ENCODE results near the gene DMTF1.
A peak's percentile ranks its signal among the peaks of the same experiment; 100 is the strongest.
"Not testable (repeated sequence)": the region's sequence is repeated elsewhere in the genome, so short reads cannot be mapped to it uniquely, and the experiment has no call there.

The DMTF1 gene

GRCh38 chr7:87152112-87152896, at the start of gene DMTF1:
Gene DMTF1 (plus strand): TSS chr7:87152453. CDS start chr7:87164942, 12,489 bp downstream.
- peak; percentile 59 for DNase-seq (ENCODE audit: low read depth)

DNA sequence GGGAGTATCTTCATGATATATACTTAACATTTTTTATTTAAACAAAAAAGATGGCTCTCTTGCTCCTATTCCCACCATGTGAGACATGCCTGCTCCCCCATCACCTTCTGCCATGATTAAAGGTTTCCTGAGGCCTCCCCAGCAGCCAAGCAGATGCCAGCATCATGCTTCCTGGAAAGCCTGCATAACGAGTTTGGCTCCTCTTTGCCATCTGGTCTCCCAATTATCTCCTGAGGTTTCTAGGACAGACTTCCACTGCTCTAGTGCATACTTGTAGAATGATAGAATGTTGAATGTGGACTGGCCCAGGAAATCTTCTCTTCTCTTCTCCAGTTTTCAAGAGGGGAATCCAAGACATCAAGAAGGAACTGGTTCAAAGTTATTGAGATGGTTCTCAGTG, 46.9 kb upstream of the DMTF1 start:
- no peak for DNase-seq (ENCODE audit: low read depth)

GRCh38 chr7:87106974-87107612, 45.2 kb upstream of the DMTF1 start:
- no peak for DNase-seq (ENCODE audit: low read depth)

DNA sequence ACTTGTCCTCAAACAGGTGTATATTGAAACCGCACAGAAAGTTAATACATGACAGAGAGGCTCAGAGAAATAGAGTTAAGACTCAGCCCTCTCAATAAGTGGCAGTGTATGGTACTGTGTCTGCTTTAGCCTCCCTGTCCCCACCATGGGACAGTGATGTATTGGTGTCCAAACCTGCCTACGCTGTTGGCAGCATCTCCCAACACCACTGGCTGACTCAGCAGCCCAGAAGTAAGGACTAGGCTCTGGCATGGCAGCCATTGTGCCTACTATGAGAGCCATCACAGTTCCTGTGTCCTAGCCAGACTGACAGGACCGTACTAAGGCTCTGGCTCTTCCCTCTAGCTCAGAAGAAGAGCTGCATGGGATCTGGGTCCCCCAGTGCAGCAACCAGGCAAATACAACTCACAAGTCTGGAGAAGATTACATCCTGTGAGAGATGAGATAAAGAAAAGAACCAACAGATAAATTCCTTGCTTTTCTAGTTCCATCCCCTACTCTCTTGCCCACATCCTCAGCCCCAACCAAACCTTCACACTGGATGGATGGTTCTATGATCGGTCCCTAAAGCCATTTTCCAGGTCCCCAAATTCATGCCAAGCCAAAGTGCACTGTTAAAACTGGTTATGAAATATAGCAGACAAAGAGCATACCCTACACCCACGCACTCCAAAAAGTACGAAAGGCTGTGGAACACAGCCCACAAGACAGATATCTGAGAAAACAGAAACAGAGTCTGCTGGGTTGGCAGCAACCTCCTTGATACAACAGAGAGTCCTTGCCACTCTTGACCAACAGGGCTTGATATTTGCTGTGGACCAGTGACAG, 44.1 kb upstream of the DMTF1 start:
- no peak for DNase-seq (ENCODE audit: low read depth)

GRCh38 chr7:87110778-87111177, 41.5 kb upstream of the DMTF1 start:
- DNase-seq (ENCODE audit: low read depth): peak; percentile 34

GRCh38 chr7:87111877-87112276, 40.4 kb upstream of the DMTF1 start:
- no peak for DNase-seq (ENCODE audit: low read depth)

DNA sequence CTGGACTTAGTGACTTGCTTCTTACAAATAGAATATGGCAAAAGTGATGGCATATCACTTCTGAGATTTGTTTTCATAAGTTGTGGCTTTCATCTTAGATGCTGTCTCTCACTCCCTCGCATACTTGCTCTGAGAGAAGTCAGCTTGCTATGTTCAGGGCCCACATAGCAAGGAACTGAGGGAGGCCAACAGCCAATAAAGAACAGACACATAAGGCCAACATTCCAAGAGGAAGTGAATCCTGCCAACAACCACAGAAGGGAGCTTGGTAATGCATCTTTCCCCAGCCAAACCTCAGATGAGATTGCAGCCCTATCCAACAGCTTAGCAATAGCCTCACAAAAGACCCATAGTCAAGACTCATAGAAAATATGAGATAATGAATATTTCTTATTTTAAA, 39.2 kb upstream of the DMTF1 start:
- peak; percentile 8 for DNase-seq (ENCODE audit: low read depth)

GRCh38 chr7:87113904-87114303, 38.3 kb upstream of the DMTF1 start:
- not testable (repeated sequence) for DNase-seq (ENCODE audit: low read depth)

DNA sequence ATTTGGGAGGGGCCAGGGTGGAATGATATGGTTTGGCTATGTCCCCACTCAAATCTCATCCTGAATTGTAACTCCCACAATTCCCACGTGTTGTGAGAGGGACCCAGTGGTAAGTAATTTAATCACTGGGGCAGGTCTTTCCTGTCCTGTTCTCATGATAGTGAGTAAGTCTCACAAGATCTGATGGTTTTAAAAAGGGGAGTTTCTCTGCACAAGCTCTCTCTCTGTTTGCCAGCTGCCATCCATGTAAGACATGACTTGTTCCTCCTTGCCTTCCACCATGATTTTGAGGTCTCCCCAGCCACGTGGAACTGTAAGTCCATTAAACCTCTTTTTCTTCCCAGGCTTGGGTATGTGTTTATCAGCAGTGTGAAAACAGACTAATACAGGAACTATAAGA, 36.5 kb upstream of the DMTF1 start:
- not testable (repeated sequence) for DNase-seq (ENCODE audit: low read depth)

DNA sequence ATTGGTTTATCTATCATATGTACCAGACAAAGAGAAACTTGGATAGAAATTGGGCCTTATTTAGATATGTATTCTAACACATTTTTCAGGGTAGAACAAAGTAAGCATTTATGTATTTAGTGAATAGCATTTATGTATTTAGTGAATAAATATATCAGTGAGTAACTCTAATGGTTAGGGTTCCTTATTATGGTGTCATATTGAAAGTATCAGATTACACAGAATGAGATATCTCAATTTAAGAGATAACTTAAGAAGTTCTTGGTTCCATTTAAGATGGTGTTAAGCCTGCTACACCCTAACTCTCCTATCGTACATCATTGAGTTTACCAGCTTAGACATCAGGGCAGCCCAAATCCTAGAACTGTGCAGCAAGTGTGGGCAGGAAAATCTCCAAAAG, 35.9 kb upstream of the DMTF1 start:
- DNase-seq (ENCODE audit: low read depth): no peak

GRCh38 chr7:87119581-87119980, 32.7 kb upstream of the DMTF1 start:
- no peak for DNase-seq (ENCODE audit: low read depth)

GRCh38 chr7:87123105-87123504, 29.1 kb upstream of the DMTF1 start:
- no peak for DNase-seq (ENCODE audit: low read depth)

- DNase-seq (ENCODE audit: low read depth): no peak
Observed at GRCh38 chr7:87127019-87127418, 25.2 kb upstream of the DMTF1 start.

GRCh38 chr7:87128861-87129267, 23.4 kb upstream of the DMTF1 start:
- no peak for DNase-seq (ENCODE audit: low read depth)

GRCh38 chr7:87129332-87129731, 22.9 kb upstream of the DMTF1 start:
- no peak for DNase-seq (ENCODE audit: low read depth)

GRCh38 chr7:87129848-87130247, 22.4 kb upstream of the DMTF1 start:
- no peak for DNase-seq (ENCODE audit: low read depth)

- DNase-seq (ENCODE audit: low read depth): no peak
Observed at GRCh38 chr7:87131771-87132170, 20.5 kb upstream of the DMTF1 start.

DNA sequence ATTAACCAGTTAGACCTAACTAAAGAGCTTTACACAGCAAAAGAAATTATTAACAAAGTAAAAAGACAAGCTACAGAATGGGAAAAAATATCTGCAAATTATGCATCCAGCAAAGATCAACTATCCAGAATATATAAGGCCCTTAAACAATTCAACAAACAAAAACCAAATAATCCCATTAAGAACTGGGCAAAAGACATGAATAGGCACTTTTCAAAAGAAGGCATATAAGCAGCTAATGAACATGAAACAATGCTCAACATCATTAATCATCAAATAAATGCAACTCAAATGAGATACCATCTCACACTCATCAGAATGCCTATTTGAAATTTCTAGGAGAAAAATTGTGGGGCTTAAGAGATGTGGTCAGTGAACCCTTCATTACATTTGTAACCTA, 15.0 kb upstream of the DMTF1 start:
- no peak for DNase-seq (ENCODE audit: low read depth)

DNA sequence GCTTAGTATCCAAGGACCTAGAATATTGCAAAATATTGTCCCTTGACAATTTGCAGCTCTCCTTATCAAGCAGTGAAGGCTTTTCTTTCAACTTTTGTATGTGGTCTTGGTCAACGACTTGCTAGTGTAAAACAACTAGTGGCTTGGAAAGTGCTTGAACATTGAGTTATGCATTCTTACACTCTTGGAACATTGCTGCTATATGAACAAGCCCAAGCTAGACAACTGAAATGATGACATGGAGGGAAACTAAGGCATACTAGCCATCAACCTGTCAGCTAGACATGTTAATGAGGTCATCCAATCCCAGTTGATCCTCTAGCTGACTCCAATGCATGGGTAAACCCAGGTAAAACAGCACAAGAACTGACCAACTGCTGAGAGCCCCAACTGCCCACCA, 12.7 kb upstream of the DMTF1 start:
- DNase-seq (ENCODE audit: low read depth): no peak

DNA sequence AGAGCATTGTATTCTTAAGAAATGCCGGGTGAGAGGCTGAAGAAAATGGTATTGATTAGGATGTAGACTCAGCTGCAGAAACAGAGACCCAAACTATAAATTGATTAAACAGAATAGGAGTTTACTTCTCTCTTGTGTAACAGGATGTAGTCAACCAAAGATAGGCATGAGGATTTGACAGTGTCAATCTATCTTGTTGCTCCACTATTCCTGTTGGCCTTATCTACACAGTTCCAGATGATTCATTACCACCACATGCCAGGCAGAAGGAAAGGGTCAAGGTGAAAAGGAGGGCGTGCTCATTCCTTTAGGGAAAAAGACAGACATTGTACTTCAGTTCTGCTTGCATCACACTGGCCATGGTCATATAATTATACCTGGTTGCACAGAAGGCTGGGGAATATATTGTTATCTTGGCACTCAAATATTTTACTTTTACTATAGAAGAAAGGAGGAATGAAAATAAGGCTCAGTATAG, 11.9 kb upstream of the DMTF1 start:
- no peak for DNase-seq (ENCODE audit: low read depth)

- DNase-seq (ENCODE audit: low read depth): no peak
Observed at GRCh38 chr7:87144173-87144657, 8.0 kb upstream of the DMTF1 start.

GRCh38 chr7:87146740-87147386, 5.4 kb upstream of the DMTF1 start:
- no peak for DNase-seq (ENCODE audit: low read depth)
